Epithelial cell of esophagus (primary cell): ENCODE results near the gene KRT27.

Source experiments
- DNase-seq: peaks from one replicate; pipeline ENCODE4 v3.0.0; 2010; ENCODE audit warnings: low read depth
- H3K4me3 ChIP-seq: 2 replicates; pipeline ENCODE4 v1.5.1; 2011; ENCODE audit warnings: mild to moderate bottlenecking, low read length, control low read depth
- TF ChIP-seq, protein P1 (sequence below): IDR thresholded peaks from 2 replicates; pipeline ENCODE4 v1.5.1; 2011; ENCODE audit warnings: low read depth, mild to moderate bottlenecking, low read length, control low read depth, inconsistent platforms; ENCODE audit not compliant: insufficient read depth; ENCODE audit errors: missing control alignments

The KRT27 gene

DNA sequence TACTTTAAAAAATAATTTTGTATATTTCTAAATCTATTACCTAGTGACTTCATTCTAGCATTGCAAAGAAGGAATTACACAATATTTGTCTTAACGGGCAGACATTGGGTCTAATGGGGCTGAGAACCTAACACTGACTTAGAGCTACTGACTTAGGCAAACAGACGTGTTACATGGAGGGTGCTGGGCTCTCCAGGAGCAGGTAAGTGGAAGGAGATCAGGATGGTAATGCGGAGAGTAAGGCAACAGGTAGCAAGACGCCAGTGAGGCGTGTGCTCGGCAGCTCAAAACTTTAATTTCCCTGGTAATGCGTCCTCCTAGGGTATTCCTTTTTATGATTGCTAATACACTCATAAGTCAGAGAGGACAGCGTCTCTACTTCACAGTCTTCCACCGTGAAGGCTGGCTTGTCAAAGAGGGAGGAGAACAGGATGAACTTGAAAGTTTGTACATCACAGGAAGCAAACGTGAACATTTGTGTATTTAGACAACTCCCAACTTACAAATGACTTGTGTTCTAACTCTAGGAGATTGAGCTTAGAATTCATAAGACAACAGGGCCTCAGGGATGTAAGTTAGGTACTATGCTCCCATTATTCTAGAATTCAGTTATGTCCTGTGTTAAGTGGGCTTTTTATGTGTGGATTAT, 12.8 kb upstream of the KRT27 start:
- no peak overlapping the region for H3K4me3 ChIP-seq
- TF ChIP-seq, protein P1, sequence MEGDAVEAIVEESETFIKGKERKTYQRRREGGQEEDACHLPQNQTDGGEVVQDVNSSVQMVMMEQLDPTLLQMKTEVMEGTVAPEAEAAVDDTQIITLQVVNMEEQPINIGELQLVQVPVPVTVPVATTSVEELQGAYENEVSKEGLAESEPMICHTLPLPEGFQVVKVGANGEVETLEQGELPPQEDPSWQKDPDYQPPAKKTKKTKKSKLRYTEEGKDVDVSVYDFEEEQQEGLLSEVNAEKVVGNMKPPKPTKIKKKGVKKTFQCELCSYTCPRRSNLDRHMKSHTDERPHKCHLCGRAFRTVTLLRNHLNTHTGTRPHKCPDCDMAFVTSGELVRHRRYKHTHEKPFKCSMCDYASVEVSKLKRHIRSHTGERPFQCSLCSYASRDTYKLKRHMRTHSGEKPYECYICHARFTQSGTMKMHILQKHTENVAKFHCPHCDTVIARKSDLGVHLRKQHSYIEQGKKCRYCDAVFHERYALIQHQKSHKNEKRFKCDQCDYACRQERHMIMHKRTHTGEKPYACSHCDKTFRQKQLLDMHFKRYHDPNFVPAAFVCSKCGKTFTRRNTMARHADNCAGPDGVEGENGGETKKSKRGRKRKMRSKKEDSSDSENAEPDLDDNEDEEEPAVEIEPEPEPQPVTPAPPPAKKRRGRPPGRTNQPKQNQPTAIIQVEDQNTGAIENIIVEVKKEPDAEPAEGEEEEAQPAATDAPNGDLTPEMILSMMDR = no peak
- peak; percentile 59 for DNase-seq

- no peak overlapping the region for H3K4me3 ChIP-seq
- no peak for DNase-seq
- TF ChIP-seq, protein P1 = no peak
Measured at GRCh38 chr17:40794466-40794865, 12.1 kb upstream of the KRT27 start.

DNA sequence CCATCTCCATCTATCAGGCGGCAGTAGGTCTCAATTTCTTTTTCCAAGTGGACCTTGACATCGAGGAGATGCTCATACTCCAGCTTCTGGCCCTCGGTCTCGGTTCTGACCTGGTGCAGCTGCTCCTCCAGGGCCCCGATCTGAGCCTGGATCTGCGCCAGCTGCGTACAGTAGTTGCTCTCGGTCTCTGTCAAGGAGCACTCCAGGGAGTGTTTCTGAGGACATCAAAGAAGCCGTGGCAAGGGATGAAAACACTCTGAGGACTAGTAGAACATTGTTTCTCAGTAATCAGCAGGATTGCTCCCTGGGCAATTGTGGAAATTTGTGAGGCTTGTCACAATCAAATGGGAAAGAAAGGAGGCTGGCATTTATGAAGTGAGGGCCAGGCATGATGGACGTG, 11.5 kb upstream of the KRT27 start:
- H3K4me3 ChIP-seq = no peak overlapping the region
- no peak for DNase-seq
- TF ChIP-seq, protein P1 = no peak

- TF ChIP-seq, protein P1 = peak; percentile 75
- H3K4me3 ChIP-seq = no peak overlapping the region
- peak; percentile 53 for DNase-seq
Measured at GRCh38 chr17:40791787-40792436, 9.6 kb upstream of the KRT27 start.

DNA sequence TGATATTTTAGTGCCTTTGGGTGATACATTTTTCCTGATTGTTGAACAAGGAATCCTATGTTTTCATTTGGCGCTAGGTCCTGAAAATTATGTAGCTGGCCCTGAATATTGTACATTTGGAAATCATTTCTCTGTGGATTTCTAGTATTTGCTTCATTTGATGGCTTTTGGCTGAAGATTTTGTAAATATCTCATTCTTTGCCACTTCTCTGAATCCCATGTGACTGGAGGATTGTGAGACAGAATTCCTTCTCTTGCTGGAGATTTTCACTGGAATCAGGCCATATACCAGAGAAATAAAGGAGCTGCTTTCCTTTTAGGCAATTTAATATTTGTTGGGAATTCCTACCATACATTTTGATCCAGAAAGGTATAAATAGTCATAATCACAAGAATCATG, 8.8 kb upstream of the KRT27 start:
- no peak for DNase-seq
- TF ChIP-seq, protein P1 = no peak
- H3K4me3 ChIP-seq = no peak overlapping the region

DNA sequence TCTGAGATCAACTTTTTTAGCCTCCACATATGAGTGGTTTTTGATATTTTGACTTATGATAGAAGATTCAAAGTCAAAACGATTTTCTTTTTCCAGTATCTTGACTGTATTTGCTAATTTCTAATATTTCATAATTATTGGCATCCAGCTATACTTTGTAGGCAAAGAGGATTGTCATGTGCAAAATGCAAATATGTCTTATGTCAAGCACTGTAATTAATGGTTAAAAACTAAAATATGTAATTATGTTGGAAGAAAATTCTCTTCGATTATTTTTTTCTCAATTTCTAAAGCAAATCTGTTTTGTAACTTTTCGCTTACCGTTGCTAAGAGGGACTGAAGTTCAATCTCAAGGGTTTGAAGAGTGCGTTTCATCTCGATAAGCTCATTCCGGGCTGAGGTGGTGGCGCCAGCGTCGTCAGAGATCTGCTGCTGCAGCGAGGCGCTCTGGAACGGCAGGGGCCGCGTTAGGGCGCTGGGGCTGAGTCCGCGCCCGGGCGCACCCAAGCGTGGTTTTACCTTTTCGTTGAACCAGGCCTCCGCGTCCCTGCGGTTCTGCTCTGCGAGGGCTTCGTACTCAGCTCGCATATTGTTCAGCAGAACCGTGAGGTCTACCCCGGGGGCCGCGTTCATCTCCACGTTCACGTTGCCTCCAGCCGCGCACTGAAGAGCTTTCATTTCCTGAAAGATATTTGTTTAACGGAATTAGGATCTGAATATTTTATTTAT, 3.0 kb downstream of the KRT27 start:
- peak overlapping the region; percentile 28 for H3K4me3 ChIP-seq
- DNase-seq = peak; percentile 35
- TF ChIP-seq, protein P1 = no peak
